Activated B cell treated with CpG ODN at 0.5 μM for 24 hours (primary cell): Measurements from ENCODE around the gene ZNRF4. TPM values are rescaled to one million over a fixed set of nuclear protein-coding genes. Genes with fewer than 3 reads are reported as not detected.

ENCODE experiments used
- ATAC-seq: fragments of 200-7000 bp; cut with Tn5 transposase; one replicate; pipeline ENCODE4 v1.10.0; 2021; ENCODE audit warnings: low read depth, mild to moderate bottlenecking, moderate library complexity
- CTCF ChIA-PET: fragments of 350-600 bp; sonication (Branson Sonifier 250); formaldehyde crosslinking; loops from one replicate; lab custom pipeline; 2021; ENCODE audit warnings: antibody characterized with exemption; lab: Charles Lee
- POLR2A ChIA-PET: fragments of 350-600 bp; sonication (Branson Sonifier 250); formaldehyde crosslinking; loops from one replicate; lab custom pipeline; 2021; ENCODE audit warnings: antibody characterized with exemption; lab: Charles Lee
- DNase-seq: peaks from one replicate; pipeline ENCODE4 v3.0.0; 2022
- H3K27ac Mint-ChIP-seq: one replicate; pipeline ENCODE4 v1.8.0; 2020; ENCODE audit warnings: mixed read lengths
- H3K27me3 Mint-ChIP-seq: one replicate; pipeline ENCODE4 v1.8.0; 2021; ENCODE audit warnings: mixed read lengths
- H3K36me3 Mint-ChIP-seq: one replicate; pipeline ENCODE4 v1.8.0; 2021; ENCODE audit warnings: low read depth, mixed read lengths
- H3K4me1 Mint-ChIP-seq: one replicate; pipeline ENCODE4 v1.8.0; 2021; ENCODE audit warnings: mixed read lengths
- H3K4me3 Mint-ChIP-seq: one replicate; pipeline ENCODE4 v1.8.0; 2020; ENCODE audit warnings: mild to moderate bottlenecking, mixed read lengths
- H3K9me3 Mint-ChIP-seq: one replicate; pipeline ENCODE4 v1.8.0; 2020; ENCODE audit warnings: mixed read lengths
- intact Hi-C: fragments of 100-400 bp; cut with micrococcal nuclease; formaldehyde crosslinking; loops from one replicate; pipeline ENCODE4 v1.15.1; 2024
- total RNA-seq: library from RNA; stranded (reverse); gene quantifications from 2 replicates; pipeline ENCODE4 v1.2.3, GENCODE V29; 2022
- TF ChIP-seq, protein P1 (sequence below): fragments of 200-600 bp; IDR thresholded peaks from one replicate; pipeline ENCODE4 v1.8.0; 2022; ENCODE audit warnings: antibody characterized with exemption, mild to moderate bottlenecking

The ZNRF4 gene
- total RNA-seq, 1 donor from 2014 or later, result not detected

DNA sequence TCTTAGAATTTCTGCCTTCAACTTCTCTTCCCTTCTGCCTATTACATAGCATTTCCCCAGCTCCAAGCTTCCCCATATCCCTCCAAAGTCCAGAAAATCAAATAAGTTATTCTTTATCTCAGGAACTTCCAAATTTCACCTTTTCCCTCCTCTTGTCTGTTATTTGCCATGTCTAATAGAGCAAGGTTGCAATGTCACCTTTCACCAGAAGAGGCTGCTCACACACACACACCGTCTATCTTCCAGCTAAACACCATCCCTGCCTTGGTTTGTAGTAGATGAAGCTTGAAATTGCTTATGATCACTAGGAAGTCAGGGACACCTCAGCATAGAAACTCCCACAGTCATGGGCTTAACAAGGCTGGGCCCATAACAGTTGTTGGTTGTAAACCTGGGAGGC lies 48.4 kb downstream of the ZNRF4 start:
- Mint-ChIP-seq H3K27me3 (peaks cover 10% of the 10 kb centered on the region), H3K36me3 (no peaks in the 10 kb centered on the region), H3K4me1 (no peaks in the 10 kb centered on the region), H3K9me3 (peaks cover 28% of the 10 kb centered on the region), H3K4me3 (no peak overlapping the region), H3K27ac (no peak overlapping the region)
- DNase-seq (no peak), ATAC-seq (no peak)
- TF ChIP-seq, protein P1, sequence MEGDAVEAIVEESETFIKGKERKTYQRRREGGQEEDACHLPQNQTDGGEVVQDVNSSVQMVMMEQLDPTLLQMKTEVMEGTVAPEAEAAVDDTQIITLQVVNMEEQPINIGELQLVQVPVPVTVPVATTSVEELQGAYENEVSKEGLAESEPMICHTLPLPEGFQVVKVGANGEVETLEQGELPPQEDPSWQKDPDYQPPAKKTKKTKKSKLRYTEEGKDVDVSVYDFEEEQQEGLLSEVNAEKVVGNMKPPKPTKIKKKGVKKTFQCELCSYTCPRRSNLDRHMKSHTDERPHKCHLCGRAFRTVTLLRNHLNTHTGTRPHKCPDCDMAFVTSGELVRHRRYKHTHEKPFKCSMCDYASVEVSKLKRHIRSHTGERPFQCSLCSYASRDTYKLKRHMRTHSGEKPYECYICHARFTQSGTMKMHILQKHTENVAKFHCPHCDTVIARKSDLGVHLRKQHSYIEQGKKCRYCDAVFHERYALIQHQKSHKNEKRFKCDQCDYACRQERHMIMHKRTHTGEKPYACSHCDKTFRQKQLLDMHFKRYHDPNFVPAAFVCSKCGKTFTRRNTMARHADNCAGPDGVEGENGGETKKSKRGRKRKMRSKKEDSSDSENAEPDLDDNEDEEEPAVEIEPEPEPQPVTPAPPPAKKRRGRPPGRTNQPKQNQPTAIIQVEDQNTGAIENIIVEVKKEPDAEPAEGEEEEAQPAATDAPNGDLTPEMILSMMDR, result no peak
- ChIA-PET POLR2A (no interaction called here), CTCF (no interaction called here)
- intact Hi-C loops, result no loop called here

- peaks cover 10% of the 10 kb centered on the region for H3K27me3 Mint-ChIP-seq
- peaks cover 28% of the 10 kb centered on the region for H3K9me3 Mint-ChIP-seq
- H3K27ac Mint-ChIP-seq, result no peak overlapping the region
- H3K36me3 Mint-ChIP-seq, result no peaks in the 10 kb centered on the region
- CTCF ChIA-PET, result no interaction called here
- DNase-seq (no peak), ATAC-seq (no peak)
- TF ChIP-seq, protein P1, result no peak
- H3K4me1 Mint-ChIP-seq, result no peaks in the 10 kb centered on the region
- intact Hi-C loops, result no loop called here
- H3K4me3 Mint-ChIP-seq, result no peak overlapping the region
- POLR2A ChIA-PET, result no interaction called here
Measured at GRCh38 chr19:5504114-5504513, 48.9 kb downstream of the ZNRF4 start.

Other genes with a start within 250 kb of the ZNRF4 start
- gene PTPRS, start 114.6 kb upstream of the ZNRF4 start, total RNA-seq, result 2.5 and 3.4 TPM in 2 replicates
- gene TINCR, start 112.5 kb downstream of the ZNRF4 start, total RNA-seq, result 0.61 and 1.00 TPM in 2 replicates
- 123 and 143 TPM in 2 replicates for gene SAFB2, start 167.4 kb downstream of the ZNRF4 start, total RNA-seq
- gene SAFB, start 167.7 kb downstream of the ZNRF4 start, total RNA-seq, result 162 and 171 TPM in 2 replicates
- 58.0 and 60.8 TPM in 2 replicates for gene MICOS13, start 225.1 kb downstream of the ZNRF4 start, total RNA-seq
- 1.4 and 1.5 TPM in 2 replicates for gene HSD11B1L, start 225.6 kb downstream of the ZNRF4 start, total RNA-seq
- 1,170 and 1,330 TPM in 2 replicates for gene RPL36, start 234.9 kb downstream of the ZNRF4 start, total RNA-seq